ENCODE results near the gene TCOF1. TPM values are rescaled to one million over a fixed set of nuclear protein-coding genes. Genes with fewer than 3 reads are reported as not detected.

The TCOF1 gene
- total and polyA plus RNA-seq, 2 donors (not counting 3 experiments of a cell fraction or from before 2014, with no cell fraction given) = 11.2 to 52.0 TPM

- ChIA-PET CTCF (no interaction called here), POLR2A (no interaction called here)
- no TSS peak for BruUV-seq (replicated peaks)
- H3K9me3 ChIP-seq (replicated peaks; ENCODE audit: control insufficient read depth, insufficient read depth, low read length) = no peaks in the 10 kb centered on the region
- no peaks in the 10 kb centered on the region for H3K4me1 ChIP-seq (ENCODE audit: control insufficient read depth, extremely low read depth, insufficient read depth, low read length)
- no peak overlapping the region for H3K4me3 ChIP-seq (replicated peaks in 1 of 3; ENCODE audit: insufficient read depth in 1 of 3, low read depth in 1 of 3, low read length in 3 of 3)
- H3K27ac ChIP-seq (ENCODE audit: insufficient read depth, low read depth, low read length) = no peak overlapping the region
- no peaks in the 10 kb centered on the region for H3K79me2 ChIP-seq (ENCODE audit: control insufficient read depth, insufficient read depth, low read length)
- dilution Hi-C loops (cut with MboI; ENCODE audit: extremely low pct_ligation_motif_present, low sequenced_read_pairs) = no loop called here
- no peak overlapping the region for H3K4me2 ChIP-seq (ENCODE audit: insufficient read depth, low read length)
- H3K36me3 ChIP-seq (ENCODE audit: control insufficient read depth in 2 of 2, extremely low read depth in 1 of 2, insufficient read depth in 2 of 2, low read length in 2 of 2) = no peaks in the 10 kb centered on the region
- DNase-seq (ENCODE audit: low read depth, low spot score) (no peak), FAIRE-seq (no peak)
- H2AFZ ChIP-seq (ENCODE audit: low read depth, low read length) = no peak overlapping the region
- no peaks in the 10 kb centered on the region for H3K9me1 ChIP-seq (replicated peaks; ENCODE audit: control insufficient read depth, extremely low read depth, insufficient read depth, low read length)
- intact Hi-C loops (cut with micrococcal nuclease) = no loop called here
- no peak for TF ChIP-seq CTCF (IDR thresholded peaks at IDR 0.05; ENCODE audit: extremely low read depth in 1 of 2, insufficient read depth in 1 of 2, low read depth in 1 of 2, low read length in 2 of 2)
- no peak for TF ChIP-seq MYC (IDR thresholded peaks at IDR 0.05; ENCODE audit: low read depth, low read length)
- TF ChIP-seq GATA2 (IDR thresholded peaks at IDR 0.05; ENCODE audit: insufficient read depth, insufficient read length, low read depth, low read length) = no peak
- no peak for TF ChIP-seq FOS (IDR thresholded peaks at IDR 0.05; ENCODE audit: borderline replicate concordance, insufficient read depth, low read length)
- TF ChIP-seq MAX (IDR thresholded peaks at IDR 0.05; ENCODE audit: insufficient read depth, insufficient read length) = no peak
- TF ChIP-seq POLR2A (IDR thresholded peaks at IDR 0.05; ENCODE audit: low read depth, low read length) = no peak
- TF ChIP-seq POLR2AphosphoS5 (IDR thresholded peaks at IDR 0.05; ENCODE audit: insufficient read depth, low read depth, low read length) = no peak
- TF ChIP-seq EZH2 (IDR thresholded peaks at IDR 0.05; ENCODE audit: borderline replicate concordance, low read depth, low read length, severe bottlenecking) = no peak
- no peak for TF ChIP-seq JUN (IDR thresholded peaks at IDR 0.05; ENCODE audit: borderline replicate concordance, insufficient read depth, insufficient read length, low read depth)
- H4K20me1 ChIP-seq (replicated peaks; ENCODE audit: control insufficient read depth, extremely low read depth, insufficient read depth, low read length) = no peaks in the 10 kb centered on the region
- no peaks in the 10 kb centered on the region for H3K27me3 ChIP-seq (ENCODE audit: control insufficient read depth in 2 of 2, insufficient read depth in 2 of 2, low read length in 2 of 2)
- no peak overlapping the region for H3K9ac ChIP-seq (replicated peaks; ENCODE audit: extremely low read depth, insufficient read depth, low read length)
Measured at GRCh38 chr5:150431048-150431447, 73.6 kb downstream of the TCOF1 start.

Data from endothelial cell of umbilical vein (primary cell).